Esophagus squamous epithelium (tissue), 5 donors: ENCODE data around the gene WWOX. TPM values are rescaled to one million over a fixed set of nuclear protein-coding genes. Genes with fewer than 3 reads are reported as not detected.

Experiments used
- DNase-seq: peaks from one replicate; lab custom pipeline; 2025; lab: John Stamatoyannopoulos, UW
- H3K27ac ChIP-seq, 4 donors: fragments of 200-600 bp; sonication (generic); one replicate each; pipeline ENCODE4 v1.5.1; 2016 to 2019; ENCODE audit warnings: mild to moderate bottlenecking in 1 of 4
- H3K27me3 ChIP-seq, 4 donors: fragments of 200-600 bp; sonication (generic); 1 replicate in 3 of 4; 2 replicates in 1 of 4; pipeline versions ENCODE4 v1.5.1 to v1.6.0; 2017 to 2021; ENCODE audit warnings: antibody characterized with exemption in 1 of 4
- H3K36me3 ChIP-seq, 3 donors: fragments of 200-600 bp; sonication (generic); one replicate each; pipeline ENCODE4 v1.5.1; 2016 to 2019
- H3K4me1 ChIP-seq, 3 donors: fragments of 200-600 bp; sonication (generic); one replicate each; pipeline ENCODE4 v1.5.1; 2017 to 2019
- H3K4me3 ChIP-seq, 4 donors: fragments of 200-600 bp; sonication (generic); 1 replicate in 3 of 4; 2 replicates in 1 of 4; pipeline ENCODE4 v1.5.1; 2016 to 2019; ENCODE audit warnings: mild to moderate bottlenecking in 2 of 4, moderate library complexity in 1 of 4
- H3K9me3 ChIP-seq, 3 donors: fragments of 200-600 bp; sonication (generic); one replicate each; pipeline ENCODE4 v1.5.1; 2016 to 2019
- POLR2A ChIP-seq, 4 donors: fragments of 450-650 bp; IDR thresholded peaks; one replicate each; pipeline ENCODE4 v1.6.1; 2017; ENCODE audit warnings: antibody characterized with exemption in 4 of 4, mild to moderate bottlenecking in 4 of 4, moderate library complexity in 3 of 4
- WGBS, 2 donors: methylation state at CpG; one replicate each; pipeline ENCODE4 v1.1.5; 2018; 5-methylcytosine and 5-hydroxymethylcytosine counted together
- intact Hi-C: fragments of 100-400 bp; cut with DNase I; formaldehyde crosslinking; loops from one replicate; pipeline ENCODE4 v1.15.0; 2022
- total RNA-seq, 4 donors: library from RNA; depleted of rRNA; stranded (reverse); fragments of >200 nt; gene quantifications; one replicate each; pipeline ENCODE4 v1.1.0, GENCODE V29; 2016
- TF ChIP-seq, protein P1 (sequence below), 6 experiments: fragments of 450-650 bp in 4 of 6; fragments of 200-600 bp in 2 of 6; sonication (generic) in 2 of 6; IDR thresholded peaks; one replicate each; pipeline ENCODE4 v1.5.1; 2016 to 2019; ENCODE audit warnings: antibody characterized with exemption in 6 of 6, mild to moderate bottlenecking in 4 of 6, moderate library complexity in 4 of 6
- donor health status: DM: yes; HTN: yes; CAD: no.

Gene WWOX
- total RNA-seq, 4 donors from 2014 or later, result 20.9 to 31.1 (median 27.5) TPM

DNA sequence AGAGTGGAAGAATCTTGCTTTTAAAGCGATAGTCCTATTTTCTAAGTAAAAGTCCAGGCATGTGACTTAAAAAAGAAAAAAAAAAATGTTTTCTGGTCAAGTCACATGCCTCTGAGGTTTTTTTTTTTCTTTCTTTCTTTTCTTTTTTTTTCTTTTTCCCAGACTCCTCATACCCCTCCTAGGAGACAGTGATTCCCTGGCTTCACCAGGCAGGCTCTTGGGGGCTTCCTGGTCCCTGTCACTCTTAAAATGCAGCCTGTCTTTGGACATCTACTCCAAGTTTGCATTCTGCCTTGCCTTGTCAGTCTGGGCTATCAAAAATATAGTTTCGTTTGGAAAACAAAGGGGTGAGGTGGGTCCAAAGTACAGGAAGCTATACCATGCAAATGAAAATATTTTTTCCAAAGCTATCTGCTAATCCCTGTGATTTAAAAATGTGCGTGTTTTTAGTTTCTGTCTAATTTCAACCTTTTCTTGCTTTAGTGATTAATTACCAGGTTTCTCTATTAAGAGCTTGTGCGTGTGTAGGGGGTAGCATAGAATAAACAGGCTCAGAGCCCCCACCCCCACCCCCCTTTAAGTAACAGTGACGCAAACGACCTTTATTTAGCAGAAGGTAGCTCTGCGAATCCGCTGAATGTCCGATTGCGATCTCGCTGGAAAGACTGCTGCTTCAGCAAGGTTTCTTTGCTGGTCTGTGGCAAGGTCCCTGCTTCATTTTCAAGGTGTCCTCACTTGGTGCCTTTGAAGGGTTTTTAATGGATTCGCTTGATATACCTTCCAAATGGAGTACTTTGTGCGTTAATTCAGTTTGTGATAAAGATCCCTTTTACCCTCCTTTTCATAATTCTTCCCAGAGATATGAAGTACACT is 510.2 kb downstream of the WWOX start:
- Histone ChIP-seq H3K27me3 (no peaks in the 10 kb centered on the region), H3K36me3 (no peaks in the 10 kb centered on the region), H3K4me1 (peaks cover 0 to 13% (median 0%) of the 10 kb centered on the region in 3 donors), H3K27ac (peak overlapping the region in 1 of 4 donors; percentile 9), H3K9me3 (no peaks in the 10 kb centered on the region), H3K4me3 (peak overlapping the region in 1 of 4 donors; percentile 53)
- WGBS, 2 donors, result 72 to 77% methylated on average over 13 of the region's 13 CpGs
- intact Hi-C loops, result no loop called here
- no peak for DNase-seq
- TF ChIP-seq, protein P1, sequence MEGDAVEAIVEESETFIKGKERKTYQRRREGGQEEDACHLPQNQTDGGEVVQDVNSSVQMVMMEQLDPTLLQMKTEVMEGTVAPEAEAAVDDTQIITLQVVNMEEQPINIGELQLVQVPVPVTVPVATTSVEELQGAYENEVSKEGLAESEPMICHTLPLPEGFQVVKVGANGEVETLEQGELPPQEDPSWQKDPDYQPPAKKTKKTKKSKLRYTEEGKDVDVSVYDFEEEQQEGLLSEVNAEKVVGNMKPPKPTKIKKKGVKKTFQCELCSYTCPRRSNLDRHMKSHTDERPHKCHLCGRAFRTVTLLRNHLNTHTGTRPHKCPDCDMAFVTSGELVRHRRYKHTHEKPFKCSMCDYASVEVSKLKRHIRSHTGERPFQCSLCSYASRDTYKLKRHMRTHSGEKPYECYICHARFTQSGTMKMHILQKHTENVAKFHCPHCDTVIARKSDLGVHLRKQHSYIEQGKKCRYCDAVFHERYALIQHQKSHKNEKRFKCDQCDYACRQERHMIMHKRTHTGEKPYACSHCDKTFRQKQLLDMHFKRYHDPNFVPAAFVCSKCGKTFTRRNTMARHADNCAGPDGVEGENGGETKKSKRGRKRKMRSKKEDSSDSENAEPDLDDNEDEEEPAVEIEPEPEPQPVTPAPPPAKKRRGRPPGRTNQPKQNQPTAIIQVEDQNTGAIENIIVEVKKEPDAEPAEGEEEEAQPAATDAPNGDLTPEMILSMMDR (IDR thresholded peaks at IDR 0.05), result no peak
- no peak for TF ChIP-seq POLR2A (IDR thresholded peaks at IDR 0.05)

DNA sequence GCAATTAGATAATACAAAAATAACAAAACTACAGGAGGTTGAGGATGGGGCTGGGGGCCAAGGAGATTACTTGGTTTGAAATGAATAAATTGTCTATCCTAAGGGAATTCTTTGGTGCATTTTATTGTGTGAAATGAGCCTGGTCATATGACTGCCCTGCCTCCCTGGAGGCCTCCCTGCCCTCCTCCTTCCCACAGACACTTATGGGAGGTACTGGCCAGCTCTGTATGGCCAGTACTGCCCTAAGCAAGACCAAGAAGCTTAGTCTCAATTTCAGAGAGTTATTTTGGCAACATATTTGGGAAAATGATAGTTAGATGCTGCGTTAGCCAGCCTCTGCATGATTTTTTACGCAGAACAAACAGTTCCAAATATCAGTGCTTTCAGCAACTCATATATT is 511.9 kb downstream of the WWOX start:
- Histone ChIP-seq H3K4me3 (no peak overlapping the region), H3K27me3 (no peaks in the 10 kb centered on the region), H3K36me3 (no peaks in the 10 kb centered on the region), H3K4me1 (peaks cover 0 to 7% (median 0%) of the 10 kb centered on the region in 3 donors), H3K27ac (no peak overlapping the region), H3K9me3 (no peaks in the 10 kb centered on the region)
- WGBS, 2 donors, result 80 to 87% methylated on average over 2 of the region's 2 CpGs
- no peak for DNase-seq
- no peak for TF ChIP-seq POLR2A (IDR thresholded peaks at IDR 0.05)
- TF ChIP-seq, protein P1 (IDR thresholded peaks at IDR 0.05), result no peak
- intact Hi-C loops, result no loop called here

DNA sequence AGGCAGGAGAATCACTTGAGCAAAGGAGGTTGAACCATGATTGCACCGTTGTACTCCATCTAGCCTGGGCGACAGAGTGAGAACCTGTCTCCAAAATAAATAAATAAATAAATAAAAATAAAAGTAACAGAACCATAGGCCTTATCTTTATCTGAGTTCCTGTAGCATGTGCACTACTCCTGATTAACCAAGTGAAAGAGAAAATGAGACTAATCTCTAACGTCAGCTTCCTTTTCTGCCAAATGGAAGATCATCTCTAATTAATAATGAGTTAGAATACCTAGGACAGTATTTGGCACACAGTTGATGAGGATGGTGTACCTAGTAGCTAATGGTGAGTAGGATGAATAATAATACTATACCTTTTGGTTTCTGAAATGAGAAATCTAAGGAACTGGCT is 520.4 kb downstream of the WWOX start:
- Histone ChIP-seq H3K9me3 (peaks cover 0 to 9% (median 0%) of the 10 kb centered on the region in 3 donors), H3K27ac (no peak overlapping the region), H3K4me1 (no peaks in the 10 kb centered on the region), H3K4me3 (no peak overlapping the region), H3K27me3 (no peaks in the 10 kb centered on the region), H3K36me3 (no peaks in the 10 kb centered on the region)
- TF ChIP-seq, protein P1 (IDR thresholded peaks at IDR 0.05), result no peak
- no peak for TF ChIP-seq POLR2A (IDR thresholded peaks at IDR 0.05)
- DNase-seq, result no peak
- intact Hi-C loops, result no loop called here
- 64 to 81% methylated on average over 3 of the region's 3 CpGs for WGBS, 2 donors

DNA sequence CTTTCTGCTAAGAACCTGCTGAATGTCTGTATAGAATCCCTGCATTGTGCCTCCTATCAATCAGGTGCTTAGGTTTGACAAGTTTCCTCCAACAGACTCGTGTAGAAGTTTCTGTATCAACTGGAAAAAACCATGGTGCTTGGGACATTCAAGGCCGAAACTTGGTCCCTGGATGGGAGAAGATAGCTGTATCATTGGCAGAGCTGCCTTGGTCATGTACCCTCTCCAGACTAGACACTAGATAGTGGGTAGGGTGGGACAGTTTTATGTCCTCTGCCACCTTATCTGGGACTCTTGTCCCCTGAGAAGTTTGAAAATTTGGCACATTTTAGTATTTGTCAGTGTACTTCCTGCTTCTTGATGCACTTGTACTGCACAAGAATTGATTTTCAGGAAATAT is 520.8 kb downstream of the WWOX start:
- TF ChIP-seq, protein P1 (IDR thresholded peaks at IDR 0.05), result no peak
- no peak for TF ChIP-seq POLR2A (IDR thresholded peaks at IDR 0.05)
- DNase-seq, result no peak
- H3K27ac ChIP-seq, result no peak overlapping the region
- H3K27me3 ChIP-seq, result no peaks in the 10 kb centered on the region
- H3K9me3 ChIP-seq, result peaks cover 0 to 9% (median 0%) of the 10 kb centered on the region in 3 donors
- no peaks in the 10 kb centered on the region for H3K4me1 ChIP-seq
- 61 to 88% methylated on average over 2 of the region's 2 CpGs for WGBS, 2 donors
- H3K36me3 ChIP-seq, result no peaks in the 10 kb centered on the region
- intact Hi-C loops, result no loop called here
- no peak overlapping the region for H3K4me3 ChIP-seq

DNA sequence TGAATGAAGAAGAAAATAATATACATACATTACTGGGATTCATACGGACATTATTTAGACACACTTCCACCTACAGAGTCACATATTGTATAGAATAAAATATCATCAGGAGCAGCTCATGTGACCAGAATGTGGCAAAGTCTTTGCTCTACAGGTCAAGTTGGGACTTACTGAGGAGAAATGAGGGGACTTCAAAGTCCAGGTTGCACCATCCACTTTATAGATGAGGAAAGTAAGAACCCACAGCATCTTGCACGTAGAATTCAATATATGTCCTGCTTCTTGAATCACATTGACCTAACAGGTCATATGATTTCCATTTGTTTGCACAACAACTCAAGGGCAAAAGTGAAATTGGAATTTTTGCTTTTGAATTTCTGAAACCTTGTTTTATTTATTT is 524.3 kb downstream of the WWOX start:
- no peaks in the 10 kb centered on the region for H3K36me3 ChIP-seq
- 61 to 74% methylated on average over 2 of the region's 2 CpGs for WGBS, 2 donors
- no peaks in the 10 kb centered on the region for H3K27me3 ChIP-seq
- intact Hi-C loops, result no loop called here
- H3K27ac ChIP-seq, result no peak overlapping the region
- peaks cover 0 to 9% (median 0%) of the 10 kb centered on the region in 3 donors for H3K9me3 ChIP-seq
- no peak overlapping the region for H3K4me3 ChIP-seq
- TF ChIP-seq, protein P1 (IDR thresholded peaks at IDR 0.05), result no peak
- no peak for TF ChIP-seq POLR2A (IDR thresholded peaks at IDR 0.05)
- peaks cover 0 to 2% (median 0%) of the 10 kb centered on the region in 3 donors for H3K4me1 ChIP-seq
- no peak for DNase-seq
